K562 (cell line): ENCODE results near the gene TCTN3. TPM values are rescaled to one million over a fixed set of nuclear protein-coding genes. Genes with fewer than 3 reads are reported as not detected.

Source experiments
- RBM22 ChIP-seq: fragments of 200-400 bp; formaldehyde crosslinking; IDR thresholded peaks from 2 replicates; pipeline ENCODE4 v1.6.1; 2018; ENCODE audit warnings: low read length, low read depth; ENCODE audit not compliant: poor library complexity, severe bottlenecking
- ZBTB34 ChIP-seq: fragments of 250-450 bp; sonication (Bioruptor Pico); IDR thresholded peaks from 2 replicates; pipeline ENCODE4 v1.8.0; 2021; ENCODE audit warnings: mild to moderate bottlenecking, moderate library complexity
- ZBTB40 ChIP-seq, 2 experiments: fragments of 450-650 bp in 1 of 2; sonication (generic) in 1 of 2; formaldehyde crosslinking in 1 of 2; IDR thresholded peaks; 2 replicates each; pipeline versions ENCODE4 v1.7.1 to v1.9.0; 2016 to 2022; ENCODE audit warnings: inconsistent platforms in 1 of 2, mild to moderate bottlenecking in 1 of 2, missing genetic modification reagents in 1 of 2
- polyA plus RNA-seq, 8 experiments: library from polyadenylated mRNA; depleted of rRNA in 4 of 8; stranded (reverse) in 5 of 8; unstranded in 3 of 8; fragments of >200 nt; fragmentation: Nextera tagmentation in 2 of 8; fragmentation: Illumina TruSeq in 1 of 8; extraction: Ambion mirVana in 2 of 8; extraction: Trizol in 1 of 8; gene quantifications; 2 replicates each; pipeline versions ENCODE4 v1.2.1 to v1.2.3, GENCODE V29; 2011 to 2014; ENCODE audit warnings: inconsistent platforms in 1 of 8, missing spikeins in 1 of 8
- total RNA-seq, 7 experiments: library from RNA; depleted of rRNA in 6 of 7; stranded (reverse); fragments of >200 nt in 6 of 7; fragmentation: Illumina TruSeq in 2 of 7; extraction: Trizol in 2 of 7; gene quantifications; 2 replicates each; pipeline versions ENCODE4 v1.2.1 to v1.2.3, GENCODE V29; 2011 to 2021; ENCODE audit warnings: low replicate concordance in 1 of 7

TCTN3 gene
- total and polyA plus RNA-seq, 9 of the 15 experiments (the other 6 are each of a cell fraction or from before 2014, with no cell fraction given): 10.4 to 25.8 (median 16.3) TPM

GRCh38 chr10:95644901-95645300 lies 48.8 kb downstream of the TCTN3 start (continued):
- 0 out of 2 replicates have a peak, but pooled peaks have one; percentile 20 for TF ChIP-seq ZBTB40 (IDR thresholded peaks at IDR 0.05)
- no peak for TF ChIP-seq ZBTB40 (CRISPR knock-in tag; IDR thresholded peaks at IDR 0.05)
- no peak for TF ChIP-seq RBM22
- no peak for TF ChIP-seq ZBTB34 (CRISPR knock-in tag)
- TF ChIP-seq, all 486 proteins: peak for 14
